Smooth muscle cell (in vitro differentiated cells): ENCODE results near the gene RAB34. TPM values are rescaled to one million over a fixed set of nuclear protein-coding genes. Genes with fewer than 3 reads are reported as not detected.

Experiments used
- DNase-seq: peaks from one replicate; lab custom pipeline; 2025; ENCODE audit not compliant: unreplicated experiment; lab: John Stamatoyannopoulos, UW
- H2AFZ ChIP-seq: fragments of 200-600 bp; sonication (generic); 2 replicates; pipeline ENCODE4 v1.6.0; 2016; ENCODE audit warnings: antibody characterized with exemption, low read depth, mild to moderate bottlenecking
- H3F3A ChIP-seq: fragments of 200-600 bp; sonication (generic); 2 replicates; pipeline ENCODE4 v1.6.0; 2017; ENCODE audit warnings: antibody characterized with exemption, low read depth
- H3K27ac ChIP-seq: fragments of 200-600 bp; sonication (generic); 2 replicates; pipeline ENCODE4 v1.5.1; 2016; ENCODE audit warnings: low read depth, mild to moderate bottlenecking
- H3K27me3 ChIP-seq: fragments of 200-600 bp; sonication (generic); 2 replicates; pipeline ENCODE4 v1.6.1; 2016; ENCODE audit warnings: low read depth, mild to moderate bottlenecking
- H3K36me3 ChIP-seq: fragments of 200-600 bp; sonication (generic); 2 replicates; pipeline ENCODE4 v1.5.1; 2016; ENCODE audit warnings: low read depth
- H3K4me1 ChIP-seq: fragments of 200-600 bp; sonication (generic); 2 replicates; pipeline ENCODE4 v1.5.1; 2016; ENCODE audit warnings: low read depth
- H3K4me2 ChIP-seq: fragments of 200-600 bp; sonication (generic); 2 replicates; pipeline ENCODE4 v1.6.0; 2016; ENCODE audit warnings: mild to moderate bottlenecking
- H3K4me3 ChIP-seq: fragments of 200-600 bp; sonication (generic); 2 replicates; pipeline ENCODE4 v1.5.1; 2016; ENCODE audit warnings: mild to moderate bottlenecking
- H3K79me2 ChIP-seq: fragments of 200-600 bp; sonication (generic); 2 replicates; pipeline ENCODE4 v1.6.0; 2016; ENCODE audit warnings: low read depth, mild to moderate bottlenecking
- H3K9ac ChIP-seq: fragments of 200-600 bp; sonication (generic); 2 replicates; pipeline ENCODE4 v1.6.0; 2016; ENCODE audit warnings: low read depth
- H3K9me3 ChIP-seq: fragments of 200-600 bp; sonication (generic); replicated peaks from 2 replicates; pipeline ENCODE4 v1.5.1; 2016; ENCODE audit warnings: low read depth
- H4K20me1 ChIP-seq: fragments of 200-600 bp; sonication (generic); 2 replicates; pipeline ENCODE4 v1.6.0; 2016; ENCODE audit warnings: low read depth
- WGBS: methylation state at CpG from one replicate; pipeline ENCODE4 v1.1.7; 2016; ENCODE audit warnings: low lambda C conversion rate; 5-methylcytosine and 5-hydroxymethylcytosine counted together
- polyA plus RNA-seq: library from polyadenylated mRNA; unstranded; fragments of >200 nt; fragmentation: Nextera tagmentation; extraction: Ambion mirVana; gene quantifications from 2 replicates; pipeline ENCODE4 v1.2.1, GENCODE V29; 2016
- total RNA-seq: library from RNA; depleted of rRNA; stranded (reverse); fragments of >200 nt; gene quantifications from 2 replicates; pipeline ENCODE4 v1.2.3, GENCODE V29; 2014
- TF ChIP-seq, protein P1 (sequence below): fragments of 200-600 bp; sonication (generic); IDR thresholded peaks from 2 replicates; pipeline ENCODE4 v1.5.1; 2017; ENCODE audit warnings: borderline replicate concordance, mild to moderate bottlenecking, antibody characterized with exemption; ENCODE audit not compliant: insufficient read depth, poor library complexity, severe bottlenecking

RAB34 gene
- total and polyA plus RNA-seq, 2 experiments from 2014 or later, result 208 to 289 TPM

DNA sequence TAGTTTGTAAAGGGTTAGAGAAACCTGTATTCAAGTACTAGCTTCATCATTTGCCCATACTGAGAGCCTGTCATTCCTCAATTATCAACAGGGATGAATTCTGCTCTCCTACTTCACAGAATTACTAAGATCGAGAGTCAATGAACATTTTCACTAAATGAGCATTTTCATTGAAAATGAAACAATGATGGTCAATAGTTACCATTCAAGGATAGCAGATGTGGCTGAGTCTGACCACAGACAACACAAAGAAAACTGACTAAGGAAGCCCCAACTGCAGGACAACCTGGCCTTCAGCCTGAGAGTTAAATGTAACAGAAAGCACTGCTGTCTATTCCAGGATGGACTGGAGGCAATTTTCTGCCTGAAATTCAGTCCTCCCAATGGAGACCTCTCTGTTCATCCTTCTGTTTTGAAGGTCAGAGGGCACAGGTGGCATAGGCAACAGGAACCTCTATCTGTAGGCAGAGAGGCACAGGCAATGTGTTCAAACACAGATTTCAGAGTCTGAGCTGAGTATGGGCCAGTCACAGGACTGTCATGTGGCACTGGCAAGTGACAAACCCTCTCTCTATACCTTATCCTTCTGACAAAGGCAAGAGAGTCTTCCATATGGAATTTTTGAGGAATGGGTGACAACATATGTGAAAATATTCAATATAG, 45.6 kb upstream of the RAB34 start:
- Histone ChIP-seq H3K9ac (no peak overlapping the region), H3K4me3 (no peak overlapping the region), H3K79me2 (peaks cover 6% of the 10 kb centered on the region), H2AFZ (no peak overlapping the region), H3K9me3 (no peaks in the 10 kb centered on the region), H3K27me3 (no peaks in the 10 kb centered on the region), H3K36me3 (no peaks in the 10 kb centered on the region), H3K4me2 (no peak overlapping the region), H4K20me1 (peaks cover 81% of the 10 kb centered on the region), H3F3A (peaks cover 6% of the 10 kb centered on the region), H3K27ac (no peak overlapping the region), H3K4me1 (peaks cover 18% of the 10 kb centered on the region)
- no peak for DNase-seq
- TF ChIP-seq, protein P1, sequence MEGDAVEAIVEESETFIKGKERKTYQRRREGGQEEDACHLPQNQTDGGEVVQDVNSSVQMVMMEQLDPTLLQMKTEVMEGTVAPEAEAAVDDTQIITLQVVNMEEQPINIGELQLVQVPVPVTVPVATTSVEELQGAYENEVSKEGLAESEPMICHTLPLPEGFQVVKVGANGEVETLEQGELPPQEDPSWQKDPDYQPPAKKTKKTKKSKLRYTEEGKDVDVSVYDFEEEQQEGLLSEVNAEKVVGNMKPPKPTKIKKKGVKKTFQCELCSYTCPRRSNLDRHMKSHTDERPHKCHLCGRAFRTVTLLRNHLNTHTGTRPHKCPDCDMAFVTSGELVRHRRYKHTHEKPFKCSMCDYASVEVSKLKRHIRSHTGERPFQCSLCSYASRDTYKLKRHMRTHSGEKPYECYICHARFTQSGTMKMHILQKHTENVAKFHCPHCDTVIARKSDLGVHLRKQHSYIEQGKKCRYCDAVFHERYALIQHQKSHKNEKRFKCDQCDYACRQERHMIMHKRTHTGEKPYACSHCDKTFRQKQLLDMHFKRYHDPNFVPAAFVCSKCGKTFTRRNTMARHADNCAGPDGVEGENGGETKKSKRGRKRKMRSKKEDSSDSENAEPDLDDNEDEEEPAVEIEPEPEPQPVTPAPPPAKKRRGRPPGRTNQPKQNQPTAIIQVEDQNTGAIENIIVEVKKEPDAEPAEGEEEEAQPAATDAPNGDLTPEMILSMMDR, result no peak
- 88% methylated on average over 1 of the region's 1 CpG for whole genome bisulfite sequencing

DNA sequence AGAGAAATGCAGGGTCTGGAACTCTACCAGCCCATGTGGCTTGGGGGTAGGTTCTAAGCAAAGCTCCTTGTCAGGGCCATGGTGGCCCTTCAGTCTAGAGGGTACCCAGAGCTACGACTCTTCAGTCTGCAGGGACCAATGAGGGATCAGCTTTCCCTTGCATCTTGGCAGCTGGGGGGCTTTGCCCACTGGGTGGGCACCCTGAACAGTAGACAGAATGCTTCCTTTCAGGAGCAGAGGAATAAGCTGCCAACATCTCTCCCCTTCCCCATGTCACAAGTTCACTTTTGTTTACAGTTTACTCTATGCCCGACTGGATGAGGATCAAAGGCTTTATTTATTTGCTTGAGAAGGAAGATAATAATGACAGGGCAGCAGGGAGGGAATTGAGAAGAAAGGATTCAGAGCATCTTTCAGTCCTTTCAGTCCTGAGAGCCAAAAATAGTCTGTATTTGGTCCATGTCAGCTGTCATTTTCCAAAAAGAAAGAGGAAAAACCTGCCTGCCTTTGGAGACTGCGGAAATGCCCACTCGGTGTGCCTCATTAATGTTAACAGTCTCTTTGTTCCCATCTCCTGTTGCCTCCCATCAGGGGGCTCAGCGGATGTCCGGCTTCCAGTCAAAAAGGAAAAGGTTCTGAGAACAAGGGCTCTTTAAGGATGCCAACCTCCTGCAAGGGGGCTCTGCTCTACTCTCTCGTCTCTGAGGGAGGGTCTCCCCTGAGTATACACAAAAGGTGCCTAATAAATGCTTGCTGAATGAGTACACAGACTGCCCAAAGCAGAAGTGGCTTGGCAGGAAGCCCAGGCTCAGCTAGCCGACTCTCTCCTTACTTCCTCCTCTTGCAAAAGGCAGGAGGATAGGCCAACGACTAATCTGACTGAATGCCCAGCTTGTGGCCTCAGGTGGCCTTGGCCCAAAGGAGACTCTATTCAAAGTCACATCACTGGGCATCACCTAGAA, 43.2 kb upstream of the RAB34 start:
- 61% methylated on average over 9 of the region's 9 CpGs for WGBS
- no peak overlapping the region for H3K27ac ChIP-seq
- no peak overlapping the region for H3K4me2 ChIP-seq

DNA sequence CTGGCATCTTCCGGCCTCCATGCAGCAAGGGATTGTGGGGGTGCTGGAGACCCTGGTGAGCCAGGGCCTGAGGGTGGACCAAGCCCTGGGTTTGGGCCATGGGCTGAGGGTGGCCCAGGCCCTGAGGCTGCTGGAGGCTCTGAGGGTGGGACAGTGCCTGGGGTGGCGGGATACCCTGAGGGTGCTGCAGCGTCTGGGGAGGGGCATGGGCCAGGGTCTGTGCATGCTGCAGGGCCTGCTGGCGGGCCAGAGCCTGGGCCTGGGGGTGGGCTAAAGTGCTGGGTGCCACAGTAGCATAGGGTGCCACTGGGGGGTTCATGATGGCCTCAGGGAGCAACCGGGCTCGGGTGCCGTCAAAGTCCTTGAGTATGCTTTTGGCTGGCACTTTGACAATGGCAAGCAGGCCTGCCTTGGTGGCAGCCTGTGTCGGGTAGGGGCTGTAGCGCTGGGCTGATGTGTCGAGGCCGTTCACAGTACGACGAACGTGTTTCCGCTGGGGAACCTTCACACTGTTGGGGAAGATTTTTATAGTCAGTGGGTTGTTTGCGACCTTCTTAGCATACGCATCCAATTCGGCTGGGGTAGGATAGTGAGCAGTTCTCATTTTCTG, 41.7 kb upstream of the RAB34 start:
- Histone ChIP-seq H3K9ac (no peak overlapping the region), H2AFZ (no peak overlapping the region), H3K4me2 (no peak overlapping the region), H3K79me2 (no peaks in the 10 kb centered on the region), H4K20me1 (peaks cover 76% of the 10 kb centered on the region), H3K4me1 (peaks cover 18% of the 10 kb centered on the region), H3F3A (no peaks in the 10 kb centered on the region), H3K27me3 (no peaks in the 10 kb centered on the region), H3K9me3 (no peaks in the 10 kb centered on the region), H3K27ac (no peak overlapping the region), H3K36me3 (no peaks in the 10 kb centered on the region), H3K4me3 (no peak overlapping the region)
- DNase-seq, result no peak
- WGBS, result 97% methylated on average over 17 of the region's 18 CpGs
- TF ChIP-seq, protein P1, result no peak

More for the DNA sequence above, 43.2 kb upstream of the RAB34 start:
- Histone ChIP-seq H3K36me3 (no peaks in the 10 kb centered on the region), H3K4me1 (peaks cover 18% of the 10 kb centered on the region), H4K20me1 (peaks cover 71% of the 10 kb centered on the region), H3F3A (peaks cover 6% of the 10 kb centered on the region), H3K9ac (no peak overlapping the region), H3K27me3 (no peaks in the 10 kb centered on the region), H2AFZ (no peak overlapping the region), H3K79me2 (no peaks in the 10 kb centered on the region), H3K9me3 (no peaks in the 10 kb centered on the region), H3K4me3 (no peak overlapping the region)
- DNase-seq, result no peak
- TF ChIP-seq, protein P1, result no peak
